ENCODE data around the gene ESPNL. TPM values are rescaled to one million over a fixed set of nuclear protein-coding genes. Genes with fewer than 3 reads are reported as not detected.

Gene ESPNL
- total and polyA plus RNA-seq, 10 donors: 0.65 to 6.2 (median 1.7) TPM

- Histone ChIP-seq H3K4me1 (peaks cover 5 to 27% (median 19%) of the 10 kb centered on the region in 6 donors), H3K4me3 (peak overlapping the region in 1 of 8 donors; percentile 17), H3K9me3 (no peaks in the 10 kb centered on the region), H3K27me3 (replicated peaks in 1 of 7) (no peaks in the 10 kb centered on the region), H3K27ac (peak overlapping the region in 6 of 8 donors; percentile 22 to 81 (median 74)), H3K36me3 (peaks cover 0 to 9% (median 0%) of the 10 kb centered on the region in 6 donors)
- intact Hi-C loops (cut with DNase I; ENCODE audit: low total_unique reads): no loop called here
- TF ChIP-seq POLR2AphosphoS5 (IDR thresholded peaks at IDR 0.05) (peak in 2 of 3 donors; percentile 29 to 49), POLR2A (IDR thresholded peaks at IDR 0.05) (no peak), CTCF (IDR thresholded peaks at IDR 0.05 in 8 of 11, conservative IDR thresholded peaks at IDR 0.05 in 3 of 11) (no peak)
- 36 to 53% (median 42%) methylated on average over 17 of the region's 17 CpGs for WGBS, 5 donors
- DNase-seq: no peak
Observed at GRCh38 chr2:238098901-238099713, 1.0 kb upstream of the ESPNL start.

GRCh38 chr2:238099714-238100048 lies 459 bp upstream of the ESPNL start:
- H3K27ac ChIP-seq: peak overlapping the region in 4 of 8 donors; percentile 67 to 81 (median 76)
- TF ChIP-seq POLR2AphosphoS5 (IDR thresholded peaks at IDR 0.05) (no peak), CTCF (IDR thresholded peaks at IDR 0.05 in 8 of 11, conservative IDR thresholded peaks at IDR 0.05 in 3 of 11) (no peak), POLR2A (IDR thresholded peaks at IDR 0.05) (no peak)
- DNase-seq: no peak
- H3K4me3 ChIP-seq: no peak overlapping the region
- WGBS, 5 donors: 85 to 91% (median 89%) methylated on average over 9 to 10 of the region's 10 CpGs; no CpG with 5 or more reads in 1 of the 5 donors
- H3K27me3 ChIP-seq (replicated peaks in 1 of 7): no peaks in the 10 kb centered on the region
- intact Hi-C loops (cut with DNase I; ENCODE audit: low total_unique reads): no loop called here
- no peaks in the 10 kb centered on the region for H3K9me3 ChIP-seq
- peaks cover 0 to 5% (median 0%) of the 10 kb centered on the region in 6 donors for H3K36me3 ChIP-seq
- H3K4me1 ChIP-seq: peaks cover 5 to 27% (median 19%) of the 10 kb centered on the region in 6 donors

- H3K27ac ChIP-seq: no peak overlapping the region
- intact Hi-C loops (cut with DNase I; ENCODE audit: low total_unique reads): no loop called here
- no peak for TF ChIP-seq POLR2A (IDR thresholded peaks at IDR 0.05)
- TF ChIP-seq CTCF (IDR thresholded peaks at IDR 0.05 in 8 of 11, conservative IDR thresholded peaks at IDR 0.05 in 3 of 11): no peak
- no peak for TF ChIP-seq POLR2AphosphoS5 (IDR thresholded peaks at IDR 0.05)
- H3K4me3 ChIP-seq: no peak overlapping the region
- no peak for DNase-seq
- no peaks in the 10 kb centered on the region for H3K36me3 ChIP-seq
- H3K4me1 ChIP-seq: peaks cover 5 to 33% (median 19%) of the 10 kb centered on the region in 6 donors
- WGBS, 5 donors: 84 to 93% (median 87%) methylated on average over 16 to 28 of the region's 28 CpGs
- no peaks in the 10 kb centered on the region for H3K9me3 ChIP-seq
- no peaks in the 10 kb centered on the region for H3K27me3 ChIP-seq (replicated peaks in 1 of 7)
Observed at GRCh38 chr2:238100821-238101771, 956 bp downstream of the ESPNL start.

All from spleen (tissue), 11 donors.